ENCODE results near the gene SMIM44.

GRCh38 chr19:3515891-3516422, 32.7 kb upstream of the SMIM44 start:
- TF ChIP-seq, protein P1, sequence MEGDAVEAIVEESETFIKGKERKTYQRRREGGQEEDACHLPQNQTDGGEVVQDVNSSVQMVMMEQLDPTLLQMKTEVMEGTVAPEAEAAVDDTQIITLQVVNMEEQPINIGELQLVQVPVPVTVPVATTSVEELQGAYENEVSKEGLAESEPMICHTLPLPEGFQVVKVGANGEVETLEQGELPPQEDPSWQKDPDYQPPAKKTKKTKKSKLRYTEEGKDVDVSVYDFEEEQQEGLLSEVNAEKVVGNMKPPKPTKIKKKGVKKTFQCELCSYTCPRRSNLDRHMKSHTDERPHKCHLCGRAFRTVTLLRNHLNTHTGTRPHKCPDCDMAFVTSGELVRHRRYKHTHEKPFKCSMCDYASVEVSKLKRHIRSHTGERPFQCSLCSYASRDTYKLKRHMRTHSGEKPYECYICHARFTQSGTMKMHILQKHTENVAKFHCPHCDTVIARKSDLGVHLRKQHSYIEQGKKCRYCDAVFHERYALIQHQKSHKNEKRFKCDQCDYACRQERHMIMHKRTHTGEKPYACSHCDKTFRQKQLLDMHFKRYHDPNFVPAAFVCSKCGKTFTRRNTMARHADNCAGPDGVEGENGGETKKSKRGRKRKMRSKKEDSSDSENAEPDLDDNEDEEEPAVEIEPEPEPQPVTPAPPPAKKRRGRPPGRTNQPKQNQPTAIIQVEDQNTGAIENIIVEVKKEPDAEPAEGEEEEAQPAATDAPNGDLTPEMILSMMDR (IDR thresholded peaks at IDR 0.05): no peak
- no peak for TF ChIP-seq POLR2A (IDR thresholded peaks at IDR 0.05)

All from Peyer's patch (tissue), 4 donors.